HEK293 (cell line): ENCODE data around the gene KCNMB4.

Experiments used
- CTCF ChIA-PET: fragments of 350-600 bp; formaldehyde crosslinking; extraction: SDS; loops from one replicate; lab custom pipeline; 2021; ENCODE audit warnings: antibody characterized with exemption; lab: Yijun Ruan, JAX
- POLR2A ChIA-PET: fragments of 300-600 bp; formaldehyde crosslinking; extraction: SDS; loops from one replicate; lab custom pipeline; 2020; ENCODE audit warnings: antibody characterized with exemption, inconsistent platforms; lab: Yijun Ruan, JAX
- H3K27ac ChIP-seq: fragments of 200-500 bp; sonication (Bioruptor generic); 2 replicates; pipeline ENCODE4 v1.5.1; 2014; ENCODE audit warnings: low read depth, low read length, control low read depth, inconsistent platforms; ENCODE audit errors: extremely low read depth
- H3K36me3 ChIP-seq, 2 experiments: fragments of 200-500 bp in 1 of 2; sonication (Bioruptor generic) in 1 of 2; 1 replicate in 1 of 2; 2 replicates in 1 of 2; pipeline ENCODE4 v1.5.1; 2014 to 2017; ENCODE audit warnings: inconsistent platforms in 2 of 2, low read length in 2 of 2; ENCODE audit not compliant: control insufficient read depth in 2 of 2, insufficient read depth in 1 of 2
- H3K4me1 ChIP-seq: fragments of 200-500 bp; sonication (Bioruptor generic); 2 replicates; pipeline ENCODE4 v1.5.1; 2014; ENCODE audit warnings: mild to moderate bottlenecking, low read length, inconsistent platforms; ENCODE audit not compliant: control insufficient read depth, insufficient read depth
- H3K4me3 ChIP-seq: 2 replicates; pipeline ENCODE4 v1.5.1; 2011; ENCODE audit warnings: low read depth, mild to moderate bottlenecking, control low read depth, low read length, moderate library complexity
- H3K9me3 ChIP-seq: fragments of 200-500 bp; sonication (Bioruptor generic); 2 replicates; pipeline ENCODE4 v1.5.1; 2014; ENCODE audit warnings: low read depth, low read length, inconsistent platforms; ENCODE audit not compliant: control insufficient read depth, insufficient read depth
- BCL11B ChIP-seq: fragments of 450-650 bp; formaldehyde crosslinking; IDR thresholded peaks from 2 replicates; pipeline ENCODE4 v1.5.1; 2016; ENCODE audit warnings: low read depth, missing biosample characterization, missing genetic modification characterization
- GLIS2 ChIP-seq: fragments of 450-650 bp; formaldehyde crosslinking; IDR thresholded peaks from 2 replicates; pipeline ENCODE4 v1.5.1; 2016; ENCODE audit warnings: missing biosample characterization, missing genetic modification characterization
- OSR2 ChIP-seq: fragments of 450-650 bp; formaldehyde crosslinking; IDR thresholded peaks from 2 replicates; pipeline ENCODE4 v1.5.1; 2016; ENCODE audit warnings: missing biosample characterization, missing genetic modification characterization
- ZBTB20 ChIP-seq: fragments of 450-650 bp; formaldehyde crosslinking; IDR thresholded peaks from 2 replicates; pipeline ENCODE4 v1.5.1; 2016; ENCODE audit warnings: missing biosample characterization, missing genetic modification characterization
- ZBTB48 ChIP-seq: fragments of 450-650 bp; formaldehyde crosslinking; IDR thresholded peaks from 2 replicates; pipeline ENCODE4 v1.5.1; 2016; ENCODE audit warnings: missing biosample characterization, missing genetic modification characterization
- ZBTB8A ChIP-seq: fragments of 450-650 bp; formaldehyde crosslinking; IDR thresholded peaks from 2 replicates; pipeline ENCODE4 v1.5.1; 2016; ENCODE audit warnings: missing biosample characterization, missing genetic modification characterization
- ZEB2 ChIP-seq: fragments of 450-650 bp; formaldehyde crosslinking; IDR thresholded peaks from 2 replicates; pipeline ENCODE4 v1.5.1; 2016; ENCODE audit warnings: missing biosample characterization, missing genetic modification characterization
- ZFP37 ChIP-seq: fragments of 450-650 bp; formaldehyde crosslinking; IDR thresholded peaks from 2 replicates; pipeline ENCODE4 v1.5.1; 2016; ENCODE audit warnings: missing biosample characterization, missing genetic modification characterization
- ZNF132 ChIP-seq: fragments of 450-650 bp; formaldehyde crosslinking; IDR thresholded peaks from 2 replicates; pipeline ENCODE4 v1.5.1; 2017; ENCODE audit warnings: missing biosample characterization, missing genetic modification characterization, borderline replicate concordance
- ZNF221 ChIP-seq: fragments of 450-650 bp; formaldehyde crosslinking; IDR thresholded peaks from 2 replicates; pipeline ENCODE4 v1.5.1; 2017; ENCODE audit warnings: missing biosample characterization, missing genetic modification characterization, borderline replicate concordance
- ZNF391 ChIP-seq: fragments of 450-650 bp; formaldehyde crosslinking; IDR thresholded peaks from 2 replicates; pipeline ENCODE4 v1.5.1; 2016; ENCODE audit warnings: low read depth, missing biosample characterization, missing genetic modification characterization, borderline replicate concordance
- ZNF416 ChIP-seq: fragments of 450-650 bp; formaldehyde crosslinking; IDR thresholded peaks from 2 replicates; pipeline ENCODE4 v1.5.1; 2016; ENCODE audit warnings: missing biosample characterization, missing genetic modification characterization
- ZNF433 ChIP-seq: fragments of 450-650 bp; formaldehyde crosslinking; IDR thresholded peaks from 2 replicates; pipeline ENCODE4 v1.5.1; 2016; ENCODE audit warnings: missing biosample characterization, missing genetic modification characterization, low read depth
- ZNF561 ChIP-seq: fragments of 450-650 bp; IDR thresholded peaks from 2 replicates; pipeline ENCODE4 v1.5.1; 2018; ENCODE audit warnings: missing biosample characterization, missing genetic modification characterization, borderline replicate concordance
- ZNF600 ChIP-seq: fragments of 450-650 bp; formaldehyde crosslinking; IDR thresholded peaks from 2 replicates; pipeline ENCODE4 v1.5.1; 2016; ENCODE audit warnings: missing biosample characterization, missing genetic modification characterization
- TF ChIP-seq, protein P1 (sequence below): fragments of 450-650 bp; formaldehyde crosslinking; IDR thresholded peaks from 2 replicates; pipeline ENCODE4 v1.5.1; 2017; ENCODE audit warnings: missing biosample characterization, missing genetic modification characterization
- TF ChIP-seq, protein P2 (sequence below): fragments of 450-650 bp; formaldehyde crosslinking; conservative IDR thresholded peaks from 2 replicates; pipeline ENCODE4 v1.5.1; 2016; ENCODE audit warnings: low read depth, missing biosample characterization, missing genetic modification characterization
- TF ChIP-seq, protein P3 (sequence below): fragments of 450-650 bp; formaldehyde crosslinking; IDR thresholded peaks from 2 replicates; pipeline ENCODE4 v1.5.1; 2016; ENCODE audit warnings: missing biosample characterization, missing genetic modification characterization
- TF ChIP-seq, protein P4 (sequence below): IDR thresholded peaks from 2 replicates; pipeline ENCODE4 v1.6.1; 2011; ENCODE audit warnings: mild to moderate bottlenecking, low read depth, low read length, borderline replicate concordance
- TF ChIP-seq, protein P5 (sequence below): fragments of 450-650 bp; formaldehyde crosslinking; IDR thresholded peaks from 2 replicates; pipeline ENCODE4 v1.5.1; 2016; ENCODE audit warnings: missing biosample characterization, missing genetic modification characterization
- TF ChIP-seq, protein P6 (sequence below): fragments of 450-650 bp; formaldehyde crosslinking; IDR thresholded peaks from 2 replicates; pipeline ENCODE4 v1.5.1; 2017; ENCODE audit warnings: missing biosample characterization, mild to moderate bottlenecking, missing genetic modification characterization, moderate library complexity

Gene KCNMB4

DNA sequence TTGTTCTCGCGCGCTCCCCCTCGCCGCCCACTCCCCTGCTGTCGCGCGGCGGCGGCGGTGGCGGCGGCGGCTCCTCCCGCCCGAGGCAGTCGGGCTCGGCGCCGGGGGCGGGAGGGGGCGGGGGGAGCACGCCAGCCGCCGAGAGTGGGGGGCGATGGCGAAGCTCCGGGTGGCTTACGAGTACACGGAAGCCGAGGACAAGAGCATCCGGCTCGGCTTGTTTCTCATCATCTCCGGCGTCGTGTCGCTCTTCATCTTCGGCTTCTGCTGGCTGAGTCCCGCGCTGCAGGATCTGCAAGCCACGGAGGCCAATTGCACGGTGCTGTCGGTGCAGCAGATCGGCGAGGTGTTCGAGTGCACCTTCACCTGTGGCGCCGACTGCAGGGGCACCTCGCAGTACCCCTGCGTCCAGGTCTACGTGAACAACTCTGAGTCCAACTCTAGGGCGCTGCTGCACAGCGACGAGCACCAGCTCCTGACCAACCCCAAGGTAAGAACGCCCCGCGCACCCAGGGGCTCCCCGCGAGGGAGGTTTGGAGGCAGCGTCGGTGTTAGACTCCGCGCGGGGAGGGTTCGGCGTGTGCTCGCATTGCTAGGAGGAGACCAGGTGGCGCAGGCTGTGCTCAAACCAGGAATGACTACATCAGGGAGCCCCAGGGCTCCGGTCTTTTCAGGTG, 629 bp downstream of the KCNMB4 start:
- Histone ChIP-seq H3K4me1 (peaks cover 3% of the 10 kb centered on the region; the same call in 1 of the 2 replicates), H3K9me3 (no peaks in the 10 kb centered on the region), H3K36me3 (no peaks in the 10 kb centered on the region; a peak in 1 of 3 replicates), H3K4me3 (peak overlapping the region; percentile 83), H3K27ac (peak overlapping the region; percentile 73)
- ChIA-PET CTCF (interaction anchor here (0.8 to 1.1 kb wide), 2 partner anchors 86 to 213 kb away, joined by 3 read pairs; no protein-coding TSS in a partner anchor), POLR2A (interaction anchor here (0.6 to 2.1 kb wide), 2 partner anchors 123 to 206 kb away, joined by 5 to 8 read pairs; partner anchors contain the start of gene CNOT2)
- TF ChIP-seq ZNF416 (tag by site-specific recombination) = no peak
- TF ChIP-seq, protein P1, sequence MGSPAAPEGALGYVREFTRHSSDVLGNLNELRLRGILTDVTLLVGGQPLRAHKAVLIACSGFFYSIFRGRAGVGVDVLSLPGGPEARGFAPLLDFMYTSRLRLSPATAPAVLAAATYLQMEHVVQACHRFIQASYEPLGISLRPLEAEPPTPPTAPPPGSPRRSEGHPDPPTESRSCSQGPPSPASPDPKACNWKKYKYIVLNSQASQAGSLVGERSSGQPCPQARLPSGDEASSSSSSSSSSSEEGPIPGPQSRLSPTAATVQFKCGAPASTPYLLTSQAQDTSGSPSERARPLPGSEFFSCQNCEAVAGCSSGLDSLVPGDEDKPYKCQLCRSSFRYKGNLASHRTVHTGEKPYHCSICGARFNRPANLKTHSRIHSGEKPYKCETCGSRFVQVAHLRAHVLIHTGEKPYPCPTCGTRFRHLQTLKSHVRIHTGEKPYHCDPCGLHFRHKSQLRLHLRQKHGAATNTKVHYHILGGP (tag by site-specific recombination) = no peak
- TF ChIP-seq ZNF132 (tag by site-specific recombination) = no peak
- TF ChIP-seq ZNF600 (tag by site-specific recombination) = peak; percentile 93
- TF ChIP-seq ZEB2 (tag by site-specific recombination) = peak; percentile 90
- peak; percentile 7; the same call in 1 of the 2 replicates for TF ChIP-seq ZNF561 (tag by site-specific recombination)
- no peak for TF ChIP-seq BCL11B (tag by site-specific recombination)
- TF ChIP-seq ZBTB8A (tag by site-specific recombination) = peak; percentile 45
- TF ChIP-seq ZNF391 (tag by site-specific recombination) = peak; percentile 35; the same call in 1 of the 2 replicates
- TF ChIP-seq, protein P2, sequence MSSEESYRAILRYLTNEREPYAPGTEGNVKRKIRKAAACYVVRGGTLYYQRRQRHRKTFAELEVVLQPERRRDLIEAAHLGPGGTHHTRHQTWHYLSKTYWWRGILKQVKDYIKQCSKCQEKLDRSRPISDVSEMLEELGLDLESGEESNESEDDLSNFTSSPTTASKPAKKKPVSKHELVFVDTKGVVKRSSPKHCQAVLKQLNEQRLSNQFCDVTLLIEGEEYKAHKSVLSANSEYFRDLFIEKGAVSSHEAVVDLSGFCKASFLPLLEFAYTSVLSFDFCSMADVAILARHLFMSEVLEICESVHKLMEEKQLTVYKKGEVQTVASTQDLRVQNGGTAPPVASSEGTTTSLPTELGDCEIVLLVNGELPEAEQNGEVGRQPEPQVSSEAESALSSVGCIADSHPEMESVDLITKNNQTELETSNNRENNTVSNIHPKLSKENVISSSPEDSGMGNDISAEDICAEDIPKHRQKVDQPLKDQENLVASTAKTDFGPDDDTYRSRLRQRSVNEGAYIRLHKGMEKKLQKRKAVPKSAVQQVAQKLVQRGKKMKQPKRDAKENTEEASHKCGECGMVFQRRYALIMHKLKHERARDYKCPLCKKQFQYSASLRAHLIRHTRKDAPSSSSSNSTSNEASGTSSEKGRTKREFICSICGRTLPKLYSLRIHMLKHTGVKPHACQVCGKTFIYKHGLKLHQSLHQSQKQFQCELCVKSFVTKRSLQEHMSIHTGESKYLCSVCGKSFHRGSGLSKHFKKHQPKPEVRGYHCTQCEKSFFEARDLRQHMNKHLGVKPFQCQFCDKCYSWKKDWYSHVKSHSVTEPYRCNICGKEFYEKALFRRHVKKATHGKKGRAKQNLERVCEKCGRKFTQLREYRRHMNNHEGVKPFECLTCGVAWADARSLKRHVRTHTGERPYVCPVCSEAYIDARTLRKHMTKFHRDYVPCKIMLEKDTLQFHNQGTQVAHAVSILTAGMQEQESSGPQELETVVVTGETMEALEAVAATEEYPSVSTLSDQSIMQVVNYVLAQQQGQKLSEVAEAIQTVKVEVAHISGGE (tag by site-specific recombination) = peak; percentile 91
- peak; percentile 73; the same call in 1 of the 2 replicates for TF ChIP-seq ZBTB48 (tag by site-specific recombination)
- TF ChIP-seq, protein P3, sequence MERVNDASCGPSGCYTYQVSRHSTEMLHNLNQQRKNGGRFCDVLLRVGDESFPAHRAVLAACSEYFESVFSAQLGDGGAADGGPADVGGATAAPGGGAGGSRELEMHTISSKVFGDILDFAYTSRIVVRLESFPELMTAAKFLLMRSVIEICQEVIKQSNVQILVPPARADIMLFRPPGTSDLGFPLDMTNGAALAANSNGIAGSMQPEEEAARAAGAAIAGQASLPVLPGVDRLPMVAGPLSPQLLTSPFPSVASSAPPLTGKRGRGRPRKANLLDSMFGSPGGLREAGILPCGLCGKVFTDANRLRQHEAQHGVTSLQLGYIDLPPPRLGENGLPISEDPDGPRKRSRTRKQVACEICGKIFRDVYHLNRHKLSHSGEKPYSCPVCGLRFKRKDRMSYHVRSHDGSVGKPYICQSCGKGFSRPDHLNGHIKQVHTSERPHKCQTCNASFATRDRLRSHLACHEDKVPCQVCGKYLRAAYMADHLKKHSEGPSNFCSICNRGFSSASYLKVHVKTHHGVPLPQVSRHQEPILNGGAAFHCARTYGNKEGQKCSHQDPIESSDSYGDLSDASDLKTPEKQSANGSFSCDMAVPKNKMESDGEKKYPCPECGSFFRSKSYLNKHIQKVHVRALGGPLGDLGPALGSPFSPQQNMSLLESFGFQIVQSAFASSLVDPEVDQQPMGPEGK = peak; percentile 43; the same call in 1 of the 2 replicates
- TF ChIP-seq, protein P4, sequence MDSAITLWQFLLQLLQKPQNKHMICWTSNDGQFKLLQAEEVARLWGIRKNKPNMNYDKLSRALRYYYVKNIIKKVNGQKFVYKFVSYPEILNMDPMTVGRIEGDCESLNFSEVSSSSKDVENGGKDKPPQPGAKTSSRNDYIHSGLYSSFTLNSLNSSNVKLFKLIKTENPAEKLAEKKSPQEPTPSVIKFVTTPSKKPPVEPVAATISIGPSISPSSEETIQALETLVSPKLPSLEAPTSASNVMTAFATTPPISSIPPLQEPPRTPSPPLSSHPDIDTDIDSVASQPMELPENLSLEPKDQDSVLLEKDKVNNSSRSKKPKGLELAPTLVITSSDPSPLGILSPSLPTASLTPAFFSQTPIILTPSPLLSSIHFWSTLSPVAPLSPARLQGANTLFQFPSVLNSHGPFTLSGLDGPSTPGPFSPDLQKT = no peak
- TF ChIP-seq, protein P5, sequence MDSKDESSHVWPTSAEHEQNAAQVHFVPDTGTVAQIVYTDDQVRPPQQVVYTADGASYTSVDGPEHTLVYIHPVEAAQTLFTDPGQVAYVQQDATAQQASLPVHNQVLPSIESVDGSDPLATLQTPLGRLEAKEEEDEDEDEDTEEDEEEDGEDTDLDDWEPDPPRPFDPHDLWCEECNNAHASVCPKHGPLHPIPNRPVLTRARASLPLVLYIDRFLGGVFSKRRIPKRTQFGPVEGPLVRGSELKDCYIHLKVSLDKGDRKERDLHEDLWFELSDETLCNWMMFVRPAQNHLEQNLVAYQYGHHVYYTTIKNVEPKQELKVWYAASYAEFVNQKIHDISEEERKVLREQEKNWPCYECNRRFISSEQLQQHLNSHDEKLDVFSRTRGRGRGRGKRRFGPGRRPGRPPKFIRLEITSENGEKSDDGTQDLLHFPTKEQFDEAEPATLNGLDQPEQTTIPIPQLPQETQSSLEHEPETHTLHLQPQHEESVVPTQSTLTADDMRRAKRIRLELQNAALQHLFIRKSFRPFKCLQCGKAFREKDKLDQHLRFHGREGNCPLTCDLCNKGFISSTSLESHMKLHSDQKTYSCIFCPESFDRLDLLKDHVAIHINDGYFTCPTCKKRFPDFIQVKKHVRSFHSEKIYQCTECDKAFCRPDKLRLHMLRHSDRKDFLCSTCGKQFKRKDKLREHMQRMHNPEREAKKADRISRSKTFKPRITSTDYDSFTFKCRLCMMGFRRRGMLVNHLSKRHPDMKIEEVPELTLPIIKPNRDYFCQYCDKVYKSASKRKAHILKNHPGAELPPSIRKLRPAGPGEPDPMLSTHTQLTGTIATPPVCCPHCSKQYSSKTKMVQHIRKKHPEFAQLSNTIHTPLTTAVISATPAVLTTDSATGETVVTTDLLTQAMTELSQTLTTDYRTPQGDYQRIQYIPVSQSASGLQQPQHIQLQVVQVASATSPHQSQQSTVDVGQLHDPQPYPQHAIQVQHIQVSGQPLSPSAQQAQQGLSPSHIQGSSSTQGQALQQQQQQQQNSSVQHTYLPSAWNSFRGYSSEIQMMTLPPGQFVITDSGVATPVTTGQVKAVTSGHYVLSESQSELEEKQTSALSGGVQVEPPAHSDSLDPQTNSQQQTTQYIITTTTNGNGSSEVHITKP (tag by site-specific recombination) = 0 out of 2 replicates have a peak, but pooled peaks have one; percentile 10
- peak; percentile 89 for TF ChIP-seq GLIS2
- TF ChIP-seq ZBTB20 (tag by site-specific recombination) = peak; percentile 87
- TF ChIP-seq OSR2 (tag by site-specific recombination) = no peak
- TF ChIP-seq ZFP37 (tag by site-specific recombination) = 0 out of 2 replicates have a peak, but pooled peaks have one; percentile 84
- TF ChIP-seq, protein P6, sequence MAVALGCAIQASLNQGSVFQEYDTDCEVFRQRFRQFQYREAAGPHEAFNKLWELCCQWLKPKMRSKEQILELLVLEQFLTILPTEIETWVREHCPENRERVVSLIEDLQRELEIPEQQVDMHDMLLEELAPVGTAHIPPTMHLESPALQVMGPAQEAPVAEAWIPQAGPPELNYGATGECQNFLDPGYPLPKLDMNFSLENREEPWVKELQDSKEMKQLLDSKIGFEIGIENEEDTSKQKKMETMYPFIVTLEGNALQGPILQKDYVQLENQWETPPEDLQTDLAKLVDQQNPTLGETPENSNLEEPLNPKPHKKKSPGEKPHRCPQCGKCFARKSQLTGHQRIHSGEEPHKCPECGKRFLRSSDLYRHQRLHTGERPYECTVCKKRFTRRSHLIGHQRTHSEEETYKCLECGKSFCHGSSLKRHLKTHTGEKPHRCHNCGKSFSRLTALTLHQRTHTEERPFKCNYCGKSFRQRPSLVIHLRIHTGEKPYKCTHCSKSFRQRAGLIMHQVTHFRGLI (tag by site-specific recombination) = no peak
- no peak for TF ChIP-seq ZNF221 (tag by site-specific recombination)
- TF ChIP-seq ZNF433 (tag by site-specific recombination) = no peak
